Sigmoid colon (tissue), 7 donors: Measurements from ENCODE around the gene FUT7. TPM values are rescaled to one million over a fixed set of nuclear protein-coding genes. Genes with fewer than 3 reads are reported as not detected.

Experiments used
- DNase-seq: peaks from one replicate; pipeline ENCODE4 v3.0.0-alpha.2; 2019
- H3K27ac ChIP-seq, 4 donors: fragments of 200-600 bp; sonication (generic); one replicate each; pipeline ENCODE4 v1.5.1; 2016 to 2019; ENCODE audit warnings: mild to moderate bottlenecking in 1 of 4
- H3K27me3 ChIP-seq, 3 donors: fragments of 200-600 bp; sonication (generic); one replicate each; pipeline ENCODE4 v1.5.1; 2019; ENCODE audit warnings: mild to moderate bottlenecking in 1 of 3
- H3K36me3 ChIP-seq, 4 donors: fragments of 200-600 bp; sonication (generic); one replicate each; pipeline ENCODE4 v1.5.1; 2016 to 2019
- H3K4me1 ChIP-seq, 4 donors: fragments of 200-600 bp; sonication (generic); one replicate each; pipeline ENCODE4 v1.5.1; 2017 to 2019
- H3K4me3 ChIP-seq, 4 donors: fragments of 200-600 bp; sonication (generic); one replicate each; pipeline ENCODE4 v1.5.1; 2017 to 2019; ENCODE audit warnings: mild to moderate bottlenecking in 2 of 4, moderate library complexity in 1 of 4
- H3K9me3 ChIP-seq, 4 donors: fragments of 200-600 bp in 3 of 4; sonication (generic) in 3 of 4; one replicate each; pipeline versions ENCODE4 v1.5.1 to v1.6.1; 2013 to 2019
- CTCF ChIP-seq, 4 experiments: fragments of 450-650 bp in 3 of 4; fragments of 200-600 bp in 1 of 4; IDR thresholded peaks; one replicate each; pipeline ENCODE4 v1.5.1; 2016 to 2019; ENCODE audit warnings: antibody characterized with exemption in 4 of 4, mild to moderate bottlenecking in 3 of 4, moderate library complexity in 2 of 4
- EP300 ChIP-seq, 4 donors: sonication (generic); formaldehyde crosslinking; IDR thresholded peaks; one replicate each; pipeline ENCODE4 v1.6.1; 2017; ENCODE audit warnings: antibody characterized with exemption in 4 of 4
- POLR2A ChIP-seq, 2 donors: fragments of 450-650 bp; IDR thresholded peaks; one replicate each; pipeline ENCODE4 v1.6.1; 2016; ENCODE audit warnings: antibody characterized with exemption in 2 of 2, mild to moderate bottlenecking in 2 of 2, moderate library complexity in 2 of 2
- POLR2AphosphoS5 ChIP-seq, 4 donors: sonication (generic); formaldehyde crosslinking; IDR thresholded peaks; one replicate each; pipeline ENCODE4 v1.6.1; 2017; ENCODE audit warnings: antibody characterized with exemption in 4 of 4
- WGBS, 2 donors: extraction: QIAGEN DNeasy Blood & Tissue Kit; methylation state at CpG; one replicate each; pipeline ENCODE4 v1.1.7; 2013; 5-methylcytosine and 5-hydroxymethylcytosine counted together
- intact Hi-C: fragments of 100-400 bp; cut with DNase I; formaldehyde crosslinking; loops from one replicate; pipeline ENCODE4 v1.15.1; 2023
- polyA plus RNA-seq, 3 donors: library from polyadenylated mRNA; stranded (reverse); fragments of 200-250 nt; gene quantifications; one replicate each; pipeline ENCODE4 v1.2.3, GENCODE V29; 2013
- total RNA-seq, 4 donors: library from RNA; depleted of rRNA; stranded (reverse); fragments of >200 nt; gene quantifications; one replicate each; pipeline ENCODE4 v1.1.0, GENCODE V29; 2016
- donor health status: healthy with polysubstance abuse.
- donor health status: Bipolar disorder and iron deficiency.
- donor health status: healthy.

The FUT7 gene
- total and polyA plus RNA-seq, 7 donors, result 0.36 to 1.3 (median 0.84) TPM; not detected in 3

- H3K27me3 ChIP-seq, result peaks cover 26 to 58% (median 44%) of the 10 kb centered on the region in 3 donors
- TF ChIP-seq CTCF (IDR thresholded peaks at IDR 0.05), result no peak
- TF ChIP-seq POLR2A (IDR thresholded peaks at IDR 0.05), result no peak
- TF ChIP-seq POLR2AphosphoS5 (IDR thresholded peaks at IDR 0.05), result no peak
- TF ChIP-seq EP300 (IDR thresholded peaks at IDR 0.05), result no peak
- H3K4me1 ChIP-seq, result peaks cover 0 to 37% (median 33%) of the 10 kb centered on the region in 4 donors
- no peak within 1 kb of the TSS for H3K4me3 ChIP-seq
- DNase-seq, result no peak
- H3K27ac ChIP-seq, result no peak within 1 kb of the TSS
- 7 to 16% methylated on average over 35 of the region's 35 CpGs for WGBS, 2 donors
- H3K9me3 ChIP-seq, result no peaks in the 10 kb centered on the region
- peaks cover 0 to 5% (median 3%) of the 10 kb centered on the region in 4 donors for H3K36me3 ChIP-seq
- intact Hi-C loops, result loop anchor here (2.0 kb wide), 1 partner anchor 30 kb away; no protein-coding TSS in a partner anchor
These were observed 35.3 kb downstream of the FUT7 start, which contains the start of gene CLIC3 for GRCh38 chr9:136996361-136997292. CLIC3 (minus strand) TSS chr9:136996568; CDS start chr9:136996543, 25 bp downstream.

DNA sequence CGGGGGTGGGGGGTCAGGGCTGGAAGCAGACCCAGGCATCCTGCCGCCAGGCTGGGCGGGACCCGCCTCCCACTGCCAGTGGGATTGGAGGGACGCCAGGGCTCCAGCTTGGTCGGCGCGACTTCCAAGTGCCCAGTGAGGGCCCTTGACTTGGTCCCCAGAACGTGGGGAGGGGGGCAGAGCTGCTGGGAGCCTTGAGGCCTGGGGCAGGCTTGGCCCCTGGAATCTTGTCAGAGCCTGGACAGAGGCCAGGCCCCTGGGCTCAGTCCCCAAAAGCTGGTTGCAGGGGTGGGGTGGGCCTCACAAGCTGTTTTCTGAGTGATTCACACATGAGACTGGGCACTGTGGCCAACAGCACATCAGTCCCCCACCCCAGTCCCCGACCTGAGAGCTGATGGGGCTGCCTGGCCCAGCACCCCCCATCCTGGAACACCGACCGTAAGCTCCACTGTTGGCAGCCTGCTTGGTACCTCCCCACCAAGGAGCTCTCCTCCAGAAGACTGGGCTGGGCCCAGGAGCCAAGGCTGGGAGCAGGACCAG lies 36.0 kb downstream of the FUT7 start:
- DNase-seq, result no peak

GRCh38 chr9:136995362-136995761 lies 36.5 kb downstream of the FUT7 start:
- TF ChIP-seq EP300 (IDR thresholded peaks at IDR 0.05), result no peak
- TF ChIP-seq POLR2A (IDR thresholded peaks at IDR 0.05), result no peak
- no peak for TF ChIP-seq POLR2AphosphoS5 (IDR thresholded peaks at IDR 0.05)
- no peak for TF ChIP-seq CTCF (IDR thresholded peaks at IDR 0.05)
- WGBS, 2 donors, result 43 to 46% methylated on average over 30 of the region's 30 CpGs
- Histone ChIP-seq H3K4me3 (no peak overlapping the region), H3K9me3 (peaks cover 0 to 4% (median 0%) of the 10 kb centered on the region in 4 donors), H3K4me1 (peaks cover 0 to 42% (median 35%) of the 10 kb centered on the region in 4 donors), H3K27me3 (peaks cover 26 to 58% (median 44%) of the 10 kb centered on the region in 3 donors), H3K36me3 (peaks cover 0 to 5% (median 3%) of the 10 kb centered on the region in 4 donors), H3K27ac (no peak overlapping the region)
- DNase-seq, result no peak
- intact Hi-C loops, result no loop called here

More for the DNA sequence above, 36.0 kb downstream of the FUT7 start:
- H3K27me3 ChIP-seq, result peaks cover 26 to 58% (median 44%) of the 10 kb centered on the region in 3 donors
- H3K9me3 ChIP-seq, result peaks cover 0 to under 1% (median 0%) of the 10 kb centered on the region in 4 donors
- no peak overlapping the region for H3K27ac ChIP-seq
- no peak overlapping the region for H3K4me3 ChIP-seq
- intact Hi-C loops, result loop anchor here (2.0 kb wide), 1 partner anchor 31 kb away; no protein-coding TSS in a partner anchor
- 20 to 46% methylated on average over 12 of the region's 12 CpGs for whole genome bisulfite sequencing, 2 donors
- peaks cover 0 to 42% (median 35%) of the 10 kb centered on the region in 4 donors for H3K4me1 ChIP-seq
- TF ChIP-seq POLR2AphosphoS5 (IDR thresholded peaks at IDR 0.05) (no peak), POLR2A (IDR thresholded peaks at IDR 0.05) (no peak), CTCF (IDR thresholded peaks at IDR 0.05) (no peak), EP300 (IDR thresholded peaks at IDR 0.05) (no peak)
- peaks cover 0 to 5% (median 3%) of the 10 kb centered on the region in 4 donors for H3K36me3 ChIP-seq

DNA sequence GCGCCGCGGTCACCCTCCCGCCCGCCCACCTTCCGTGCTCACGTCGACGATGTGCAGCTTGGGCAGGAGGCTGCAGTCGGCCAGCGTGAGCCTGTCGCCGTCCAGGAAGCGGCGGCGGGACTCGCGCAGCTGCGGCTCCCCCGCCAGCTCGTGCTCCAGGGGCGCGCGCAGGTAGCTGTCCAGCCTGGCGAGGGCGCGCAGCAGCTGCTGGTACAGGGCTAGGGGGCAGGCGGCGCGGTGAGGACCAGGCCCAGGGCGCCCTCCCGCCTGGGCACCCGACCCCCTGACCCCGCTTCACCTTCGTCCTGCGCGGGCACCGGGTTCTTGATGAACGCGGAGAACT lies 37.0 kb downstream of the FUT7 start:
- intact Hi-C loops, result no loop called here
- no peak for TF ChIP-seq CTCF (IDR thresholded peaks at IDR 0.05)
- peaks cover 0 to 5% (median 3%) of the 10 kb centered on the region in 4 donors for H3K36me3 ChIP-seq
- peaks cover 26 to 58% (median 44%) of the 10 kb centered on the region in 3 donors for H3K27me3 ChIP-seq
- WGBS, 2 donors, result 48 to 55% methylated on average over 40 of the region's 40 CpGs
- no peak for DNase-seq
- peaks cover 0 to 4% (median 0%) of the 10 kb centered on the region in 4 donors for H3K9me3 ChIP-seq
- H3K4me1 ChIP-seq, result peaks cover 0 to 42% (median 35%) of the 10 kb centered on the region in 4 donors
- no peak overlapping the region for H3K27ac ChIP-seq
- no peak overlapping the region for H3K4me3 ChIP-seq
